NCI-H748 (cell line): ENCODE results near the gene UFD1.

ENCODE experiments used
- DNase-seq: peaks from one replicate; lab custom pipeline; 2025; ENCODE audit not compliant: unreplicated experiment; lab: John Stamatoyannopoulos, UW

The UFD1 gene

GRCh38 chr22:19478901-19479354 lies at the start of gene UFD1:
TSS of gene UFD1 (minus strand) at chr22:19479193. CDS start at chr22:19479085, 108 bp downstream.
- DNase-seq, result peak; percentile 86

GRCh38 chr22:19527861-19528417 lies 48.9 kb upstream of the UFD1 start:
- no peak for DNase-seq

DNA sequence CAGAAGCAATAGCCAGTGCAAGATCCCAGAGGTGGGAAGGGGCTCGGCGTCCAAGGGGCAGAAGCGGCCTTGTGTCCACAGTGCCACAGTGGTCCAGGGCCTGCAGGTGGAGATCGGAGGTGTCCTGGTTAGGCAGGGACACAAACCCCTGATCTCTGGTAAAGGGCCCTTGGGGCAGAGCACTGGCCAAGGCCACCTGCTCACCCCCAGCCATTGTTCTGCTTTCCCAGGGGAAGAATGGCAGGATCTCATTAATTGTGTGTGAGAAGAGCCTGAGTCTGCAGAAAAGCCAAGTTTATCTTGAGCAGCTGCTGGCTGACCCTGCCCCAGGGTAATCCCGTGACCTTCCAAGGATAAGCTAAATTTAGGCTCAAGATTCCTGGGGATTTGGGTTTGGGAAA lies 48.3 kb upstream of the UFD1 start:
- no peak for DNase-seq

GRCh38 chr22:19526702-19527111 lies 47.7 kb upstream of the UFD1 start:
- no peak for DNase-seq

DNA sequence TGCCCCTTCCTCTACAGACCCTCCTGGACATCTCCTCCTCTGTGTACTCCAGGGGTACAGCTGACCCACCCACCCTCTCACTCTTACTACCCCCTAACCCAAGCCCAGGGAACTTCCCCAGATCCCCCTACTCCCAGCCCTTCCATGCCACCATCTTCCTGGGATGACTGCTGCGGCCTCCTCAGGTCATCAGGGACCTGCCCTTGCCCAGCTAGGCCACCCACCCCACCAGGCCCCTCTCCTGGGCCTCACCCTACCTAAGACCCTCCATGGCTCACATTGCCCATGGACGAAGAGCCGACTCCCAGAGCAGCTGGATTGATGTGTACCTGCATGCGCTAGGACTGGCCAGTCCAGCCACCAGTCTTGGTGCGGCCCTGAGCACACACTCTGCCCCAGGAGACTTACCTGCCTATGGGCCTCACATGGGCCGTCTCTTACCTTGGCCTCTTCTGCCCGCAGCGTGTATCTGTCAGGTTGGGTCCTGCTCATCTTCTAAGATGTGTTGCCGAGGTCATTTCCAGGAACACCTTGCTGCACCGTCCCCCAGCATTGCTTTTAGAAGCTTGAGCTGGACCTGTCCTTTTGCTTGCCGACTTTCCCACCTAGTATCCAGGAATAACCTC lies 47.2 kb upstream of the UFD1 start:
- no peak for DNase-seq

DNA sequence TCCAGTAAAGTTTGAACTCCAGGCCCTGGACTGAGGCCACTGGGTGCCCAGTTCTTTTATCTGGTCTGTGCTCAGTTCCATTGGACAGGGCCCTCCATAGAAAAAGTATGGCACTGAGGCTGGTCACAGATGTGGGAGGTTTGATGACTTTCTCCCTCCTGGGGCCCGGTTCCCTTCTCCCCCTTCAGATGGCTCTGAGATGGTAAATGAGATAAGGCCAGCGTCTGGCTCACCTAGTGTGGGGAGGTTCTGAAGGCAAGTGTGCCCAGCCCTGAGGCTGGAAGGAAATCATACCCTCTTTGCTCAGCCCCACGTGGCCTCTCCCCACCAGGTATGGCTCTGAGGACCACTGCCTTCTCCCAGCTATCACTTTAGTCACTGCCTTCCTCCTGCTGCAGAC lies 46.7 kb upstream of the UFD1 start:
- no peak for DNase-seq

DNA sequence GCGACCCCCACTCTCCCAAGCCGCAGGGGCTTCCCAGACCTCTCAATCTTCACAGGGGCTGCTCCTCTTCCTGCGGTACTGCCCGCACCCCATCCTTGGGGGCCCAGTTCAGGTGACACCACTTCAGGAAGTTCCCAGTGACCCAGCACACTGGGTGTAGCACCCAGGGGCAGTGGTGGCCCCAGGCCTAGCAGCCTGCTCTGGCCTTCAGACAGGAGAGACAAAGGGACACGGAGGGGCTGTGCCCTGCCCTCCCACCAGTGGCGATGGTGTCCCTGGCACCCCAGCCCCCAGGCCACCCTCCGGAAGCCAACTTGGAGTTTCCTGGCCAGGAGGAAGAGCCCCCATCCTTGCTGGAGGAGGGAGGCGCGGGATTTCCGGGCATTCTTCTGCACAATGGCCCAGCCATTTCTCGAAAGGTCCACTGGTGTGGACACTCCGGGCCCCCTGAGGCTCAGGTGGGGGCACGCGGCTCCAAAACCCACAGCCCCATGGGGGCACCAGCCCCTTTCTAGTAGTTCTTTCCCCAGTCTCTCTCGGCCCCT lies 46.2 kb upstream of the UFD1 start:
- DNase-seq, result no peak

- peak; percentile 46 for DNase-seq
Measured at GRCh38 chr22:19524170-19525115, 45.5 kb upstream of the UFD1 start, which contains the start of gene CLDN5. TSS of gene CLDN5 (minus strand) at chr22:19524410. CDS start at chr22:19524255, 155 bp downstream.

- DNase-seq, result peak; percentile 73
Measured at GRCh38 chr22:19523240-19524169, 44.5 kb upstream of the UFD1 start.

GRCh38 chr22:19522881-19523239 lies 43.9 kb upstream of the UFD1 start:
- DNase-seq, result peak; percentile 5

- DNase-seq, result peak; percentile 55
Measured at GRCh38 chr22:19522190-19522880, 43.3 kb upstream of the UFD1 start.

DNA sequence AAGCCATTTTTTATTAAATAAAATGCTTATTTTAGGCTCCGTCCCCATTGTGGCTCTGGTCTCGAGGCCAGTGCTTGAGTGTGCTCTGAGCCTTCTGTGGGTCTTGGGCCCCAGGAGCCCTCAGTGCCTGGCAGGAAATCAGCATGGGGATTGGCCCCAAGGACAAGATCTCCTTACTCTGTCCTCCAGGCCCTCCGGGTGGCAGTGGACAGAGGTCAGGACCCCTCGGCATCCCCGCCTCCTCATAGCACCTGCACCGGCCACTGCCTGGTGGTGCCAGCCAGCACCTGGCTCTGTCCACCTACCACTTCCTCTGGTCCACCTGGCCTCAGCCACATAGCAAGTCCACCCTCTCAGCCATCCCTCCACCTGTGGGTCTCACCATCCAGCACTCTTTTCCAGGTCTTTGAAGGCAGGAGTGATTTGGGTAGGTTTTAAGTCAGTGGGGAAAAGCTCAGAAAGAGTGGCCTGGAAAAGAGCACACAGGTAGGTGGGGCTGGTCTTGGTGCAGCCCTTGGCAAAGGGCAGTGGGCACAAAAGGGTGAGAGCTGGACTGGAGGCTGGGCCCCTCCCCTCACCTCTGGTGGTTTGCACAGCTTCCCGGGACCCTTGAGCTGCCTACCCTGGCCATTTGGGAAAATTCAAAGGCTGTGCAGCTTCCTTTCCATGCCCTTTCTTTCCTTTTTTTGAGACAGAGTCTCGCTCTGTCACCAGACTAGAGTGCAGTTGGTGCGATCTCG lies 41.7 kb upstream of the UFD1 start:
- DNase-seq, result no peak

DNA sequence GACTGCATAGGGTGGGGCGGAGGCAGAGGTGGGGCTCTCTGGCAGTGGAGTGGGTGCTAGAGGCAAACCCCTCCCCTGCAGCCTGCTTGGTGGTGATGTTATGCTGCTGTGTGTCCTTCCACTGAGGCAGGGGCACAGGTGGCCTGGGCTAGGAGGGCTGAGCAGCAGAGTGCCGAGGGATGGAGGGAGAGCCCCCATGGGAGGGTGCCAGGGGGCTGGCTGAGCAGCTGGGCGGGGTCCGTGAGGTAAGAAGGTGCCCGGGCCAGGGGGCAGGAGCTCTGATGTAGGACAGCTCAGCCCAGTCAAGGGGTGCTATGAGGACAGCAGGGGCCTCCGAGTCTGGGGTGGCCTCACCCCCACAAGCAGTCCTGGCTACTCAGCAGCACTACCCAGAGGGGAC lies 41.0 kb upstream of the UFD1 start:
- no peak for DNase-seq

DNA sequence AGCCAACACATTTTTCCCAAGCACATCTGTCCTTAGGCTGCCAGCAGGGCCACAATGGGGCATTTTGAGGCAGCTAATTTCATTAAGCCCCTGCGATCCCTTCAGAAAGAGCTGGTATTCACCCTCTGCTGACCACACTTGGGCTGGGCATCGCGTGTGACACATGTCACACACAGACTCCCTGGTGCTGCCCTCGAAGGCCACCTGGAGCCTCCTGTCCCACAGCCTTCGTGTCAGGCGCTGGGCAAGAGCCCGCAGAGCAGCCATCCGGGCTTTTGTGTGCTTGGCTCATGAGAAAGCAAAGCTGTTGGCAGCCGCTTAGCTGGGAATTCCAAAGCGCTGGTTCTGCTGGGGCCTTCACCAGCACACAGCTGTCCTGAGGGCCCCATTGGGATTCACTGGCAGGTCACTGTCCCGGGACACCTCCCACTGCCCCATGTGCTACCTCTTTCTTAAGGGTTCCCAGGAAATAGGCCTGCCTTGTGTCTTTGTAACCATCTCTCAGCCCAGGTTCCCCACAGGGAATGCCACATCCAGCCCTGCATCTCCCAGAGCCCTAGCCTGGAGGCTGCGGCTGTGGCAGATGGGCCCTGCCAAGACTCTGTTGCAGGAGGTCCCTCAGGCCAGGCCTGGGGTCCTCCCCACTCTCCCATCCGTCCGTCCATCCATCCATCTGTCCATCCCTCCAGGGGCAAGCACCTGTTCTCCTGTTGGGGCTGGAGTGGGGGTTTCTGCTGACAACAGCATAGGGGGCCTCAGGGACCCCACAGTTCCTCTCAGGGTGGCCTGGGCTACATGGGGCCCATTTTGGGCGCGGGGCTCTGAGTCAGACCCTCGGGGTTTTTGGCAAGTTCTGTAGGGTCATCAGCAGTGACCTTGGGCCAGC lies 40.3 kb upstream of the UFD1 start:
- DNase-seq, result no peak

- no peak for DNase-seq
Measured at GRCh38 chr22:19518635-19519034, 39.6 kb upstream of the UFD1 start.

DNA sequence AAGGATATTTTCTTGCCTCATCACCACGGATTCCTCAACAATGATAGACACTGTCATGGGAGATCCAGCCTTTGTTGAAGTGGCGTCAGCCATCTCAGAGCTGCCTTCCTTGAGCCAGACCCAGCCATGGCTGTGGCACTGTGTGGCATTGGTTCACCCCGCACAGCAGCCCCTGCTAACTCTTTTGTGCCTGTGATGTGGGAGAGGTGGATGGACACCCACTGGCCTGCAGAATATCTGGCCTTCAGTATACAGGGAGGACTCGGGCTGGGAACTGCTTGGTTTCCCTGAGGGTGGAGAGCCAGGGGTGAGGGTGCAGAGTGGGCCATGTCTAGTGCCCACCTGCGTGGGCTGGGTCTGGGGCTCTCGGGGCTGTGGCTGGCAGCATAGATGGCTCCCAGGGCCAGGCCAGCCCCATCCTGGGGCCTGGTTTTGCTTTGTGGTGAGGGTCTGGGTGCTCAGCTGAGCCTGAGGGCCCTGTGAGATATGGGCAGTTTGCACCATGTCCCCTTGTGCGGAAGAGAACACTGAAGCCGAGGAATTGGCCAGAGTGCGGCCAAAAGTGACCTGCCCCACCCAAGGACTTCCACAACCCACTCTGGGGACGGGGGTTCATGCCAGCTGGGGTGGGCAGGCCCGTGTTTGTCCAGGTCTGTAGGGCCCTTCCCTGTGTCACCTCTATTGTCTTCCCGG lies 39.1 kb upstream of the UFD1 start:
- no peak for DNase-seq

- DNase-seq, result no peak
Measured at GRCh38 chr22:19517171-19517500, 38.1 kb upstream of the UFD1 start.
